RWPE1 (cell line): Measurements from ENCODE around the gene SLC32A1.

Experiments used
- CTCF ChIA-PET: fragments of 350-600 bp; sonication (Branson Sonifier 250); formaldehyde crosslinking; extraction: SDS; loops from one replicate; lab custom pipeline; 2021; lab: Yijun Ruan, JAX
- POLR2A ChIA-PET: fragments of 400-600 bp; formaldehyde crosslinking; extraction: SDS; loops from one replicate; lab custom pipeline; 2020; ENCODE audit warnings: antibody characterized with exemption; ENCODE audit not compliant: low non-redundant PET; lab: Yijun Ruan, JAX
- DNase-seq: peaks from one replicate; pipeline ENCODE4 v3.0.0; 2012; ENCODE audit warnings: low spot score
- H3K27ac ChIP-seq: fragments of 450-650 bp; 2 replicates; pipeline ENCODE4 v1.5.1; 2017
- CTCF ChIP-seq: fragments of 450-650 bp; conservative IDR thresholded peaks from 2 replicates; pipeline ENCODE4 v1.5.1; 2017; ENCODE audit warnings: low read depth, mild to moderate bottlenecking

The SLC32A1 gene

DNA sequence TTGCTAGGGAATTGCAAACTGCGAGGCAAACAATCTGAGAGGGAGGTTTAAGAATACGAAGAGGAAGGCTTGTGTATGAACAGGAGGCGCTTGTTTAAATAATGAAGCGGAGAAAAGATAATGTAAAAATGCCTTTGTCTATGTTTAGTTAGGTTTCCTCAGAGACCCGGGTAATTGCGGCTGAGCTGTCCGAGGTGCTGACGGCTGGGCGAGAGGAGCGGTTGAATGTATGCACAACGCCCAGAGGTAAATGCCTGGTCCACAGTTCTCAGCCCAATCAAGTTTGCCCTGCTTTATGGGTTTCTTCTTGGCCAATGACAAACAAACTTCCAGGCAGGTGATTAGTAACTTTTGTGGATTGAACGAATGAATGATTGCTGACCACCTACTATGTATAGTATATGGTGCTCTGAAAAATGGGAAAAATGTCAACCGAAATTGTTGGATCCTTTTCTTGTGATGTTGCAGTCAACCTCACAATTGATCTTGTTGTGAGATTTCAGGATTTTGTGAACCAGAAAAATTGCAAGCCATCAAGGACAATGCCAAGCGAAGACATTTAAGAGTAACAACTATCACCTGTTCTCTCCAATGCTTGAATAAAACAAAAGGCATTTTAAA is 38.3 kb upstream of the SLC32A1 start:
- CTCF ChIA-PET = interaction anchor here (0.7 to 1.0 kb wide), 4 partner anchors 10 to 45 kb away, joined by 3 to 6 read pairs (median 4); no protein-coding TSS in a partner anchor
- no peak for TF ChIP-seq CTCF
- H3K27ac ChIP-seq = no peak overlapping the region
- POLR2A ChIA-PET = no interaction called here
- DNase-seq = peak; percentile 83

DNA sequence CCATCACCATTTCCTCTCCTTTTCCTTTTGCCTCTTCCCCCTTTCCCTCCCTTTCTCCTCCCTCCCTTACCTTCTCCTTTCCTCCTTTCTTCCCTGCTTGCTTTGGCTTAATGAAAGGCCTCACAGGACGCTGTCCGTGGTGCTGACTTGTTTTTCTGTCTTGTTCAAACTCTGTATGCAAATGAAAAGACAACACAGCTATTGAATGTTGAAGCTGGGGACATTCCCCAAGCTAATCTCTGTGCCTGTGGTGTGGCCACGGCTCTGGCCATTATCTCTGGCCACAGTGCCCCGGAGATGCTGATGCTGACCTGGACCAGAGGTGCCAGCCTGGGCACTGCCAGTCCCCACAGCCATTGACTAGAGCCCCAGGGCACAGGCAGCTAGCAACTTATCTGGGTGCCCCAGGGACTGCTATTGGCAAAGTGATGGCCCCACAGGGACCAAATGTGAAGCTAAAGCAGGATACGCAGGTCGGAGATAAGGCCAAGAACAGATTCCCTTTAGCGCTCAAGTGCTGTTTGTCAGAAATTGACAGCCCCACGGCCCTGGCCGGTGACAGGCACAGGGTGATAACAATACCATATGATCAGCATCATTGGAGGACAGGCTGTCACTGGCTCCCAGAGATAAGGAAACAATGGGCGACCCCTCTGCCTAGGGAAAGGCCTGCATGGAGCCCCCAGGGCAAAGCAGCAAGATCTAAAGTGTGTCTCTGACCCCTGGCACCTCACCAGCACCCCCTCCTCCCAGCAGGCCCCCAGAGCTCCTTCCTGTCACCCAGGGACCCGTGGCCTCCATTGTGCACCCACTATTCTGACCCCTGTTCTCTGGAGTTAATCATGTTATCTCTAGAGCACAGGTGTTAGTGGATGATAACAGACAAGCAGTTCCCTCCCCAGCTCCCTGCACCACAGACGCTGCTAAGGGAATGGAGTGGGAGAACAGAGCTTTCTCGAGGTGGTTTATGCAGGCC is 31.6 kb upstream of the SLC32A1 start:
- ChIA-PET POLR2A (interaction anchor here (0.5 kb wide), 1 partner anchor 33 kb away, joined by 3 read pairs; no protein-coding TSS in a partner anchor), CTCF (interaction anchor here (0.6 to 1.5 kb wide), 3 partner anchors 34 to 161 kb away, joined by 3 to 5 read pairs (median 4); no protein-coding TSS in a partner anchor)
- TF ChIP-seq CTCF = no peak
- no peak overlapping the region for H3K27ac ChIP-seq
- peak; percentile 68 for DNase-seq

GRCh38 chr20:38697306-38697705 is 27.0 kb upstream of the SLC32A1 start:
- POLR2A ChIA-PET = no interaction called here

GRCh38 chr20:38698541-38698940 is 25.7 kb upstream of the SLC32A1 start:
- no peak for DNase-seq
- TF ChIP-seq CTCF = no peak
- POLR2A ChIA-PET = no interaction called here
- CTCF ChIA-PET = interaction anchor here (0.7 kb wide), 1 partner anchor 50 kb away, joined by 3 read pairs; no protein-coding TSS in a partner anchor
- no peak overlapping the region for H3K27ac ChIP-seq

More at GRCh38 chr20:38697306-38697705, 27.0 kb upstream of the SLC32A1 start:
- no peak for TF ChIP-seq CTCF
- H3K27ac ChIP-seq = no peak overlapping the region
- CTCF ChIA-PET = interaction anchor here (0.5 to 1.2 kb wide), 4 partner anchors 24 to 340 kb away, joined by 3 to 4 read pairs (median 3); no protein-coding TSS in a partner anchor
- DNase-seq = no peak

DNA sequence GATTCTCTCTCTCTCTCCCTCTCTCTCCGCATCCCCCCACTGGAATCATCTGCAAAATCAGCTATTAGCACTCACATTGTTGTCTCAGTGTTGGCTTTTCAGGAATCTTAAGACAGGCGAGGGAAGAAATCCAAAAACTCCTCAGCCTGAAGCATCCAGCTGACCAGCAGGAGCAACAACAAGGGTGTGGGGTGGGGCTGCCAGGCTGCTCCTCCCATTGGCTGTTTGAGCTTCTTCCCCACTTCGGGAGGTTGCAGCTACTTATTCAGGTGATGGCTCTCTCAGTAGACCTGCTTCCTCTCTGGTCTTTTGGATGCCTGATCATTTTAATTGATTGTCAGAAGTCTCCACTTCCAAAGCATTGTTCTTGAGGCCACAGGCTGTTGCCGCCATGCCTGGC is 24.1 kb upstream of the SLC32A1 start:
- CTCF ChIA-PET = no interaction called here
- POLR2A ChIA-PET = no interaction called here
- no peak overlapping the region for H3K27ac ChIP-seq
- TF ChIP-seq CTCF = no peak
- DNase-seq = no peak

DNA sequence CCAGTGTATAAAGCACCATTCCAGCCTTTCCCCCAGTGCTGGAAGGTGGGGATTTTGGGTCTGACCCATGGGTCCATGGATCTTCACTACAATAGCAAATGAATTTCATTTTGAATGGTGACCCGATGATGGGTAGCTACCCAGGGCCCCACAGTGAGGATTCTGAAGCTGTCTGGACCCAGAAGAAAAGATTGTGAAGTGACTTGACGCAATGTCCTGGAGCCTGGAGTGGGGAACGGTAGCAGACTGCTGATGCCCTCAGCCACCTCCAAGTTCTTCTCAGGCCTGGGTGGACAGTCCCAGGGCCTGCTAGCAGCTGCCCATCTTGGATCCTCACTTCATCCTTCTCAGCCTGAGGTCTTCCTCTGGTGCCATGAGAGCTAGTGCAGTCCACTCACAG is 23.4 kb upstream of the SLC32A1 start:
- CTCF ChIA-PET = no interaction called here
- POLR2A ChIA-PET = no interaction called here
- TF ChIP-seq CTCF = no peak
- H3K27ac ChIP-seq = no peak overlapping the region
- DNase-seq = no peak
